Coronary artery (tissue), 2 donors: ENCODE measurements around the gene PMEL.

Experiments used
- DNase-seq: peaks from one replicate; pipeline ENCODE4 v3.0.0-alpha.2; 2017; ENCODE audit warnings: low spot score
- H3K27ac ChIP-seq, 2 donors: fragments of 200-600 bp; sonication (generic); one replicate each; pipeline ENCODE4 v1.5.1; 2016 to 2019
- H3K4me3 ChIP-seq: fragments of 200-600 bp; sonication (generic); 2 replicates; pipeline ENCODE4 v1.5.1; 2016; ENCODE audit warnings: mild to moderate bottlenecking, moderate library complexity
- TF ChIP-seq, protein P1 (sequence below): fragments of 200-600 bp; sonication (generic); IDR thresholded peaks from one replicate; pipeline ENCODE4 v1.5.1; 2019; ENCODE audit warnings: antibody characterized with exemption

Gene PMEL

DNA sequence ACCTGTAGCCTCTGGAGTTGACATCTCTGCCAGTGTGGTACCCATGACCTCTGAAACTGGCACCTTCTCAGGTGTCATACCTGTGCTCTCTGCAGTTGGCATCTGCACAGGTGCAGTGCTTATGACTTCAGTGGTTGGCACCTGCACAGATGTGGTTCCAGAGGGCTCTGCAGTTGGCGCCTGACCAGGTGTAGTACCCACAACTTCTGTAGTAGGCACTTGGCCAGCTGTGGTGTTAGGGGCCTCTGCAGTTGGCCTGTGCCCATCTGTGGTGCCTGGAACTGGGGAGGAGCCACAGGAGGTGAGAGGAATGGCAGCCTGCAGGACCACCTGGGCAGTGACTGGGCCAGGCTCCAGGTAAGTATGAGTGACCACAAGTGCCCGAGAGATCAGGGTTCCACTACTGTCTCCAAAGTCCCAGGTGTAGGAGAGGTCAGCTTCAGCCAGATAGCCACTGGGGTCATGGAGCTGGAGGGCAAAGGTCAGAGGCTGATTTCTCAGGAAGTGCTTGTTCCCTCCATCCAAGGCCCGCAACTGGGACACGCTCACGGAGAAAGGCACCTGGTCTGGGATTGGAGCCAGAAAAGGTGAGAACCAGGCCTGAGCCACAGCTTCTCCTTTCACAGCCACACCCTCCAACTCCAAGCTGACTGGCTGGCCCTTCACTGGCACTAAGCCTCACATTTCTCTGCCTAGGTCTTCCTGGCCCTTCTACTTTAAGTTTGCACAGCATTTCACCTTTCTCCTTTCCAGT lies 8.6 kb downstream of the PMEL start:
- Histone ChIP-seq H3K27ac (no peak overlapping the region), H3K4me3 (no peak overlapping the region)
- TF ChIP-seq, protein P1, sequence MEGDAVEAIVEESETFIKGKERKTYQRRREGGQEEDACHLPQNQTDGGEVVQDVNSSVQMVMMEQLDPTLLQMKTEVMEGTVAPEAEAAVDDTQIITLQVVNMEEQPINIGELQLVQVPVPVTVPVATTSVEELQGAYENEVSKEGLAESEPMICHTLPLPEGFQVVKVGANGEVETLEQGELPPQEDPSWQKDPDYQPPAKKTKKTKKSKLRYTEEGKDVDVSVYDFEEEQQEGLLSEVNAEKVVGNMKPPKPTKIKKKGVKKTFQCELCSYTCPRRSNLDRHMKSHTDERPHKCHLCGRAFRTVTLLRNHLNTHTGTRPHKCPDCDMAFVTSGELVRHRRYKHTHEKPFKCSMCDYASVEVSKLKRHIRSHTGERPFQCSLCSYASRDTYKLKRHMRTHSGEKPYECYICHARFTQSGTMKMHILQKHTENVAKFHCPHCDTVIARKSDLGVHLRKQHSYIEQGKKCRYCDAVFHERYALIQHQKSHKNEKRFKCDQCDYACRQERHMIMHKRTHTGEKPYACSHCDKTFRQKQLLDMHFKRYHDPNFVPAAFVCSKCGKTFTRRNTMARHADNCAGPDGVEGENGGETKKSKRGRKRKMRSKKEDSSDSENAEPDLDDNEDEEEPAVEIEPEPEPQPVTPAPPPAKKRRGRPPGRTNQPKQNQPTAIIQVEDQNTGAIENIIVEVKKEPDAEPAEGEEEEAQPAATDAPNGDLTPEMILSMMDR, result no peak
- DNase-seq, result no peak

DNA sequence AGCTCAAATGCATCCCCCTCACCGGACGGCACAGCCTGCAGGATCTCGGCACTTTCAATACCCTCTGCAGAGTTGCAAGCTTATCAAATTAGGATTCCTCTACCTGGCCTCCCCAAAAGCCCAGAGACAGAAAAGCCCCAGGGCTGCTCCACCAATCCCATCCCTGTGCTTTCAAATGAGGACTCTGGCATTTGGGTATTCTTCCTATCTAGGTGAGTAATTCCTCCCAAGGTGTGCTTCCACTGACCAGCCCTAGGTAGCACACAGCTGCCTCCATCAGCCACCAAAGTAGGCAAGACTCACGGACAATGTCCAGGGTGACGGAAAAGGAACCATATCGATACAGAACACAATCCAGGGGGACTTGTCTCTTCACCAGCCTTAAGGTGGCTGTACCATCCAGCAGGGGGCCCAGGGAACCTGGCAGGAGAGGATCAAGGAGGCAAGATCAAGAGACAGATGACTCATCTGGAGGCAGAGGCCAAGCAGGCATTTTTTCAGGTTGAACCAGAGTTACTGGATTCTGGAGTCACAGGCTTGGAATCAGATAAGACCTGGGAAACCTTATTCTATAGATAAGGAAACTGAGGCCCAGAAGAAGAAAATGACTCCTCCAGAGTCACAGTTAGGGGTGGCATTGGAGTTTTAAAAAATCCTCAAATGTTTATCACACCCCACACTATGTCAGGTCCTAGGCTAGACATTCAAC lies 9.9 kb downstream of the PMEL start:
- Histone ChIP-seq H3K27ac (no peak overlapping the region), H3K4me3 (no peak overlapping the region)
- no peak for DNase-seq
- TF ChIP-seq, protein P1, result no peak

DNA sequence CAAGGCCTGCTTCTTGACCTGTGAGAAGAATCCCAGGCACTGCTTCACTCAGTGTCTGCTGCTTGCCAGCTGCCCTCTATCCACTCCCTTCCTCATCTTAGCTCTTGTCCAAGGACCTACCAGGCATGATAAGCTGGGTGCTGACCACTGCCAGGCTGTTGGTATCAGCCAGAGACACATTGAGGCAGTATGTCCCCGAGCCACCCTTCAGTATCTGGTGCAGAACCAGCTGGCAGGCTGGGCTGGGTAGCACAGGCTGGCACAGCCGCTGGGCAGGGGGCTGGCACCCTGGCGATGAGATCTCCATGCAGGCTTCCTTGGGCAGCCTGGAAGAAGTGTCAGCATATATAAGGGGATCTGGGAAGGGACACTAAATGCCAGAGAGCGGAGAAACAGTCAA lies 10.5 kb downstream of the PMEL start:
- Histone ChIP-seq H3K4me3 (no peak overlapping the region), H3K27ac (no peak overlapping the region)
- no peak for DNase-seq
- TF ChIP-seq, protein P1, result no peak

DNA sequence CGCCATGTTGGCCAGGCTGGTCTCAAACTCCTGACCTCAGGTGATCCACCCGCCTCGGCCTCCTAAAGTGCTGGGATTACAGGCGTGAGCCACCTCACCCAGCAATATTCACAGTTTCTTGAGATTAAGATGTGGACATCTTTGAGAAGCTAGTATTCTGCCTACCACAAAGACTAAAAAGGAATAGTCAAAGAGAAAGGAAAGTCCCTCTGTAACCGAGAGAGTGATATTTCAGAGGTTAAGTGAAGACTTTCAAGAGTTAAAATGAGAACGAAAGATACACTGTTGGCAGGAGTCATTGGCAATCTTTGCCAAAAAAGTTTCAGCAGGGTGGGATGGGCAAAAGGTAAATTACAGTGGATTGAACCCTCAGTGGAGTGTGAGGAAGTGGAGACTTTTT lies 19.3 kb downstream of the PMEL start:
- DNase-seq, result no peak
- Histone ChIP-seq H3K4me3 (no peak overlapping the region), H3K27ac (no peak overlapping the region)
- TF ChIP-seq, protein P1, result no peak

DNA sequence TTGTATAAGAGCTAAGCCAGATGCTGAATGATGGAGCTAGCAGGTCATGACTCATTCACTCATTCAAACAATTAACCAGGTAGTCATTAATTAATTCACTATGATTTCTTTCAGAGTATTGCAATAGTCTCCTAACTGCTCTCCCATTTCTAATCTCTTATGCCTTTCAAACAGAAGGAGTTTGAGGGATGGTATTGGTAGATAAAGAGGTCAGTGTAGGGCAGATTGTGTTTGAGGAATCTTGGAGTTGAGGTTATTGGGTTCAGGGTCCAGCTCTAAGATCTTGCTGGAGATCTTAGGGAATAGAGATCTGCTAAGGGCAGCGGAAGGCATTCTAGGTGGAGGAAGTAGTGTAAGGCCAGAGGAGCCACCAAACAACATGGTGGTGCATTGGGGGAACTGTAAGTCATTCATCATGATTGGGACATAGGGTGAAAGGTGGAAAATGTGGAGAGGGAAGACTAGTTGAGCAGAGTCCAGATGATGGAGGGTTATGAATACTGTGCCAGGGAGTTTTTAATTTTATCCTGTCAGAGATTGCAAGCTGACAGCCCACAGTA lies 23.2 kb downstream of the PMEL start:
- H3K4me3 ChIP-seq, result no peak overlapping the region
- TF ChIP-seq, protein P1, result no peak
- no peak overlapping the region for H3K27ac ChIP-seq
- DNase-seq, result no peak

DNA sequence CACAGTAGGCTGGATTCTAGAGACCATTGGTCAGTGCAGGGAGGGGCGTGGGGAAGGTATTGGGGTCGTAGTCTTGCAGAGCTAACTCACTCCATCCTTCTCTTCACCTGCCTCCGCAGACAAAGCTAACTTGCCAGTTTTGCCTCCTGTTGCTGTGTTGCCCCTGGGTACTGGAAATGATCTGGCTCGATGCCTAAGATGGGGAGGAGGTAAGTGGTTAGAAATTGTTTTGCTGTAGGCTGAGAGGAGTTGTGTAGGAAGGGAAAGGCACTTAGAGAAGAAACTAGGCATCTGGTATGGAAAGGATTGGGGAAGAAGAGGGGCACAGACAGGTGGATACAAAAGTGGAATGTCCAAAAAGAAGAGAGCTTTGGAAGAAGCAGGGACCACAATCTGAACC lies 23.8 kb downstream of the PMEL start:
- TF ChIP-seq, protein P1, result no peak
- no peak overlapping the region for H3K27ac ChIP-seq
- no peak for DNase-seq
- H3K4me3 ChIP-seq, result no peak overlapping the region
